Parathyroid adenoma (tissue), 2 donors: ENCODE measurements around the gene ENTPD8.

Source experiments
- H2AFZ ChIP-seq: fragments of 300-600 bp; sonication (generic); one replicate; pipeline ENCODE4 v1.7.0; 2017; ENCODE audit warnings: antibody characterized with exemption, mild to moderate bottlenecking
- H3K27ac ChIP-seq: fragments of 300-600 bp; sonication (generic); one replicate; pipeline ENCODE4 v1.7.0; 2017
- H3K27me3 ChIP-seq: fragments of 300-600 bp; sonication (generic); one replicate; pipeline ENCODE4 v1.7.0; 2017; ENCODE audit warnings: low read length; ENCODE audit not compliant: control insufficient read depth, insufficient read depth
- H3K36me3 ChIP-seq: fragments of 300-600 bp; sonication (generic); one replicate; pipeline ENCODE4 v1.7.0; 2017; ENCODE audit warnings: low read length; ENCODE audit not compliant: control insufficient read depth, insufficient read depth
- H3K4me1 ChIP-seq: fragments of 300-600 bp; sonication (generic); one replicate; pipeline ENCODE4 v1.7.0; 2017; ENCODE audit warnings: control low read depth
- H3K4me2 ChIP-seq: fragments of 300-600 bp; sonication (generic); one replicate; pipeline ENCODE4 v1.7.0; 2017; ENCODE audit warnings: low read length
- H3K4me3 ChIP-seq: fragments of 300-600 bp; sonication (generic); one replicate; pipeline ENCODE4 v1.7.0; 2017; ENCODE audit warnings: low read depth, low read length
- H3K79me2 ChIP-seq: fragments of 300-600 bp; sonication (generic); one replicate; pipeline ENCODE4 v1.7.0; 2017; ENCODE audit warnings: control low read depth
- H3K9ac ChIP-seq: fragments of 300-600 bp; sonication (generic); one replicate; pipeline ENCODE4 v1.7.0; 2017; ENCODE audit warnings: mild to moderate bottlenecking
- H3K9me3 ChIP-seq: fragments of 300-600 bp; sonication (generic); one replicate; pipeline ENCODE4 v1.7.0; 2017; ENCODE audit warnings: low read length; ENCODE audit not compliant: control insufficient read depth
- TF ChIP-seq, protein P1 (sequence below): fragments of 300-600 bp; sonication (generic); IDR thresholded peaks from one replicate; pipeline ENCODE4 v1.7.0; 2017; ENCODE audit warnings: antibody characterized with exemption, mild to moderate bottlenecking
- donor health status: primary hyperparathyroidism.

The ENTPD8 gene

DNA sequence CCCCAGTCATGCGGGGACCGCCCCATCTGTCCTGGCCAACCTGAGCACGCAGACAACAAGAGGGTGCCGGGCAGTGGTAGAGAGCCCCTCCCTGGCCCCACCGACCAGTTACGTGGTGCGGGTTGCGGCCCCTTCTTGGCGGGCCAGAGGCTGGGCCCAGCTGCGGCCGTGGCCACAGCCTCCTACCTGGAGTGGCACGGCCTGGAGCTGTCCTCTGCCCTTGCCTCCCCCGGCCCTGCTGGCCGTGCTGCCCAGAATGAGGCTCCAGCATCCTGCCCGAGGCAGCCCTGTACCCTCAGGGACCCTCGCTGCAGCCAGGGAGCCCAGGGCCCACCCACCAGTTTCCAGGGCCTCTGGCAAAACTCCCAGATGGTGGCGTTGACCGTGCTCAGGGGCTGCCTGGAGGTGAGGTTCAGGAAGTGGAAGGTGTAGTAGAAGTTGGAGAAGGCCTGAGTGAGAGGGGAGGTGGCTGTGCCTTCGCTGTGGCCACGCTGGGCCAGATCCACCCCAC is 5.7 kb downstream of the ENTPD8 start:
- Histone ChIP-seq H3K36me3 (no peaks in the 10 kb centered on the region), H3K27ac (no peak overlapping the region), H3K4me1 (no peaks in the 10 kb centered on the region), H3K4me3 (no peak overlapping the region), H3K4me2 (no peak overlapping the region), H3K9ac (no peak overlapping the region), H3K9me3 (no peaks in the 10 kb centered on the region), H2AFZ (no peak overlapping the region), H3K79me2 (no peaks in the 10 kb centered on the region), H3K27me3 (no peaks in the 10 kb centered on the region)
- TF ChIP-seq, protein P1, sequence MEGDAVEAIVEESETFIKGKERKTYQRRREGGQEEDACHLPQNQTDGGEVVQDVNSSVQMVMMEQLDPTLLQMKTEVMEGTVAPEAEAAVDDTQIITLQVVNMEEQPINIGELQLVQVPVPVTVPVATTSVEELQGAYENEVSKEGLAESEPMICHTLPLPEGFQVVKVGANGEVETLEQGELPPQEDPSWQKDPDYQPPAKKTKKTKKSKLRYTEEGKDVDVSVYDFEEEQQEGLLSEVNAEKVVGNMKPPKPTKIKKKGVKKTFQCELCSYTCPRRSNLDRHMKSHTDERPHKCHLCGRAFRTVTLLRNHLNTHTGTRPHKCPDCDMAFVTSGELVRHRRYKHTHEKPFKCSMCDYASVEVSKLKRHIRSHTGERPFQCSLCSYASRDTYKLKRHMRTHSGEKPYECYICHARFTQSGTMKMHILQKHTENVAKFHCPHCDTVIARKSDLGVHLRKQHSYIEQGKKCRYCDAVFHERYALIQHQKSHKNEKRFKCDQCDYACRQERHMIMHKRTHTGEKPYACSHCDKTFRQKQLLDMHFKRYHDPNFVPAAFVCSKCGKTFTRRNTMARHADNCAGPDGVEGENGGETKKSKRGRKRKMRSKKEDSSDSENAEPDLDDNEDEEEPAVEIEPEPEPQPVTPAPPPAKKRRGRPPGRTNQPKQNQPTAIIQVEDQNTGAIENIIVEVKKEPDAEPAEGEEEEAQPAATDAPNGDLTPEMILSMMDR: no peak

DNA sequence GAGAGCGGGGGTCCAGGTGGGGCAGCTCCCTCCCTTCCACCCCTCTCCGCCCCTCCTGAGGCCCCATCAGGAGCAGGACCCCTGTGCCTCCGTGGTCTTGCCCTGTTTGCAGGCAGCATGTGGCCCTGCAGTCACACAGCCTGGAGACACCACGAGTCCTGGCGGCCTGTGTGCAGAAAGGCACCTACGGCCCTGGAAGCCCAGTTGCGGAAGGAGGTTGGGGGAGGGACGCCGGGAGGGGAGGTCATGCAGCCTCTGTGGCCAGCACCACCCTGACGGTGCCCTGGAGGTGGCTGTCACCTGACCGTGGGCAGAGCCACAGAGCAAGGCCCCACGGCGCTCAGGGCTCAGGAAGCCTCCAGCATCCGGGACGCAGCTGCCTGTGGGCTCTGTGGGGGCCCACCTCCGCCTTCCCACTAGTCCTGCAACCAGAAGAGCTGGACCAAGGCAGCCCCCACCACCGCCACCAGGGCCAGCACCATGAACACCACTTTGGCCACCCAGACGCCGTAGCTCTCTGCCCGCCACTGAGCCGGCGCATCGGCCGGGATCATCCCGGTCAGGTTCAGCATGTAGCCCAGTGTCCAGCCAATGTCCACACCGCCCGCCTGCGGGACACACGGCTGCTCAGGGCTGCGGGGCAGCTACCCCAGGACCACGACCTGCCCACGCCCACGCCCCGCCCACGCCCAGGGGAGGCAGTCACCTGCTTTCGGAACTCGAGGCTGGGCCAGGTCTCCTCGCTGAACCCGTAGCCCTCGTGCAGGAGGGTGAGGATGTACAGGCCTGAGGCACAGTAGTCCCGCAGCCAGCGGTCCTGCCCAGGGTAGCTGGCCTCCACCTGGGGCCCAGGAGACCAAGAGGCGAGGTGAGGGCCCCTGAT is 6.4 kb downstream of the ENTPD8 start:
- Histone ChIP-seq H3K27ac (no peak overlapping the region), H3K4me2 (no peak overlapping the region), H3K79me2 (no peaks in the 10 kb centered on the region), H3K27me3 (no peaks in the 10 kb centered on the region), H3K4me3 (no peak overlapping the region), H3K9me3 (no peaks in the 10 kb centered on the region), H3K36me3 (no peaks in the 10 kb centered on the region), H3K4me1 (no peaks in the 10 kb centered on the region), H3K9ac (no peak overlapping the region), H2AFZ (no peak overlapping the region)
- TF ChIP-seq, protein P1: no peak

DNA sequence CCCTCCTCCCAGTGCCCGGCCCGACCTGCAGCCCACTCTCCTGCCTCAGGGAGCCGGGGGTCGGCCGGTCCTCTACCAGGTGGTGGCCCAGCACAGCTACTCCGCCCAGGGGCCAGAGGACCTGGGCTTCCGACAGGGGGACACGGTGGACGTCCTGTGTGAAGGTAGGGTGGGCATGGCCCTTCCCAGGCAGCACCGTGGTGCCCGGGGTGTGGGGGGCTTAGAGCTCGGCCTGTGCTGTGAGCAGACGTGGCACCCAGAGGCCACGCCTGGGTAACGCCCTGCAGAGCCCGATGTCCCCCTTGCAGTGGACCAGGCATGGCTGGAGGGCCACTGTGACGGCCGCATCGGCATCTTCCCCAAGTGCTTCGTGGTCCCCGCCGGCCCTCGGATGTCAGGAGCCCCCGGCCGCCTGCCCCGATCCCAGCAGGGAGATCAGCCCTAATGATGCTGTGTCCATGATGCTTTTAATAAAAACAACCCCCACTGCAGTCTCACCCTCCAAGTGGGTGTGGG is 7.2 kb downstream of the ENTPD8 start:
- TF ChIP-seq, protein P1: no peak
- no peaks in the 10 kb centered on the region for H3K27me3 ChIP-seq
- H3K4me2 ChIP-seq: no peak overlapping the region
- H3K9ac ChIP-seq: no peak overlapping the region
- no peaks in the 10 kb centered on the region for H3K79me2 ChIP-seq
- no peak overlapping the region for H3K27ac ChIP-seq
- no peaks in the 10 kb centered on the region for H3K4me1 ChIP-seq
- H2AFZ ChIP-seq: no peak overlapping the region
- no peaks in the 10 kb centered on the region for H3K36me3 ChIP-seq
- H3K9me3 ChIP-seq: no peaks in the 10 kb centered on the region
- no peak overlapping the region for H3K4me3 ChIP-seq

DNA sequence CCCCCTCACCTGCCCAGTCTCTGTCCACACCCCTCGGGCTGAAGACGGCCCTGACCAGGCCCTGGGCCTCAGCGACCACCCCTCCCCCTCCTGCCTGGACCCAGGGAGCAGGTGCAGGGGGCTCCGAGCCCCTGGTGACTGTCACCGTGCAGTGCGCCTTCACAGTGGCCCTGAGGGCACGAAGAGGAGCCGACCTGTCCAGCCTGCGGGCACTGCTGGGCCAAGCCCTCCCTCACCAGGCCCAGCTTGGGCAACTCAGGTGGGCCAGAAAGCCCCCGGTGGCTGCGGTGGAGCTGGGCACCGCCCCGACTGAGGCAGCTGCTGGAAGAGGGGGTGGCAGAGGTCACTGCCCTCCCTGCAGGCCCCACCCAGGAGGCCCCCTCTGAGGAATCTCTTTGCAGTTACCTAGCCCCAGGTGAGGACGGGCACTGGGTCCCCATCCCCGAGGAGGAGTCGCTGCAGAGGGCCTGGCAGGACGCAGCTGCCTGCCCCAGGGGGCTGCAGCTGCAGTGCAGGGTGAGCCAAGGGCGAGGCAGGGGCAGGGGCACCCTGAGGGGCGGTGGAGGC is 7.7 kb downstream of the ENTPD8 start:
- Histone ChIP-seq H2AFZ (no peak overlapping the region), H3K9ac (no peak overlapping the region), H3K27ac (no peak overlapping the region), H3K4me1 (no peaks in the 10 kb centered on the region), H3K79me2 (no peaks in the 10 kb centered on the region), H3K9me3 (no peaks in the 10 kb centered on the region), H3K36me3 (no peaks in the 10 kb centered on the region), H3K4me3 (no peak overlapping the region), H3K27me3 (no peaks in the 10 kb centered on the region), H3K4me2 (no peak overlapping the region)
- TF ChIP-seq, protein P1: no peak
